GM18873 (cell line): ENCODE measurements around the gene SNED1.

Experiments used
- ATAC-seq: cut with Tn5 transposase; IDR thresholded peaks from one replicate; pipeline ENCODE4 v1.9.1; 2021; ENCODE audit warnings: mild to moderate bottlenecking, moderate library complexity, moderate number of reproducible peaks; ENCODE audit not compliant: unreplicated experiment, low FRiP score

SNED1 gene

GRCh38 chr2:241122376-241123002 lies 124.1 kb downstream of the SNED1 start:
- no peak for ATAC-seq

GRCh38 chr2:241123816-241124536 lies 125.6 kb downstream of the SNED1 start:
- no peak for ATAC-seq

GRCh38 chr2:241125626-241126025 lies 127.2 kb downstream of the SNED1 start:
- ATAC-seq = no peak

GRCh38 chr2:241126201-241126611 lies 127.8 kb downstream of the SNED1 start:
- no peak for ATAC-seq

GRCh38 chr2:241126771-241127202 lies 128.4 kb downstream of the SNED1 start:
- ATAC-seq = no peak

GRCh38 chr2:241128266-241128665 lies 129.8 kb downstream of the SNED1 start:
- ATAC-seq = no peak

- no peak for ATAC-seq
Measured at GRCh38 chr2:241129086-241129871, 130.9 kb downstream of the SNED1 start.

- no peak for ATAC-seq
Measured at GRCh38 chr2:241130316-241130715, 131.9 kb downstream of the SNED1 start.

- no peak for ATAC-seq
Measured at GRCh38 chr2:241131531-241131930, 133.1 kb downstream of the SNED1 start.

GRCh38 chr2:241132538-241133435 lies 134.4 kb downstream of the SNED1 start:
- no peak for ATAC-seq

GRCh38 chr2:241133436-241133820 lies 135.0 kb downstream of the SNED1 start:
- no peak for ATAC-seq

- ATAC-seq = no peak
Measured at GRCh38 chr2:241134711-241135110, 136.3 kb downstream of the SNED1 start.

GRCh38 chr2:241135737-241136136 lies 137.3 kb downstream of the SNED1 start:
- no peak for ATAC-seq

GRCh38 chr2:241136191-241136590 lies 137.8 kb downstream of the SNED1 start:
- no peak for ATAC-seq

GRCh38 chr2:241136661-241137260 lies 138.3 kb downstream of the SNED1 start:
- no peak for ATAC-seq

GRCh38 chr2:241137276-241138190 lies 139.1 kb downstream of the SNED1 start:
- no peak for ATAC-seq

GRCh38 chr2:241138471-241138870 lies 140.1 kb downstream of the SNED1 start:
- no peak for ATAC-seq

- no peak for ATAC-seq
Measured at GRCh38 chr2:241139531-241140444, 141.4 kb downstream of the SNED1 start.
